Mononuclear cell (primary cell): Measurements from ENCODE around the gene HTRA2. TPM values are rescaled to one million over a fixed set of nuclear protein-coding genes. Genes with fewer than 3 reads are reported as not detected.
A peak's percentile ranks its signal among the peaks of the same experiment; 100 is the strongest.

Experiments used
- H3K27me3 ChIP-seq: 2 replicates; pipeline ENCODE4 v1.6.0; 2011; ENCODE audit warnings: low read length, control low read depth; ENCODE audit not compliant: insufficient read depth
- H3K4me1 ChIP-seq: 2 replicates; pipeline ENCODE4 v1.5.1; 2011; ENCODE audit warnings: mild to moderate bottlenecking, low read length, control low read depth; ENCODE audit not compliant: insufficient read depth
- H3K4me3 ChIP-seq: 2 replicates; pipeline ENCODE4 v1.5.1; 2011; ENCODE audit warnings: mild to moderate bottlenecking, low read length, moderate library complexity
- H3K9me3 ChIP-seq: 2 replicates; pipeline ENCODE4 v1.5.1; 2011; ENCODE audit warnings: low read depth, mild to moderate bottlenecking, control low read depth, low read length
- total RNA-seq: library from RNA; depleted of rRNA; stranded (reverse); fragments of >200 nt; gene quantifications from one replicate; pipeline ENCODE4 v1.2.3, GENCODE V29; 2012

The HTRA2 gene
- total RNA-seq, 1 donor, result 17.9 TPM

DNA sequence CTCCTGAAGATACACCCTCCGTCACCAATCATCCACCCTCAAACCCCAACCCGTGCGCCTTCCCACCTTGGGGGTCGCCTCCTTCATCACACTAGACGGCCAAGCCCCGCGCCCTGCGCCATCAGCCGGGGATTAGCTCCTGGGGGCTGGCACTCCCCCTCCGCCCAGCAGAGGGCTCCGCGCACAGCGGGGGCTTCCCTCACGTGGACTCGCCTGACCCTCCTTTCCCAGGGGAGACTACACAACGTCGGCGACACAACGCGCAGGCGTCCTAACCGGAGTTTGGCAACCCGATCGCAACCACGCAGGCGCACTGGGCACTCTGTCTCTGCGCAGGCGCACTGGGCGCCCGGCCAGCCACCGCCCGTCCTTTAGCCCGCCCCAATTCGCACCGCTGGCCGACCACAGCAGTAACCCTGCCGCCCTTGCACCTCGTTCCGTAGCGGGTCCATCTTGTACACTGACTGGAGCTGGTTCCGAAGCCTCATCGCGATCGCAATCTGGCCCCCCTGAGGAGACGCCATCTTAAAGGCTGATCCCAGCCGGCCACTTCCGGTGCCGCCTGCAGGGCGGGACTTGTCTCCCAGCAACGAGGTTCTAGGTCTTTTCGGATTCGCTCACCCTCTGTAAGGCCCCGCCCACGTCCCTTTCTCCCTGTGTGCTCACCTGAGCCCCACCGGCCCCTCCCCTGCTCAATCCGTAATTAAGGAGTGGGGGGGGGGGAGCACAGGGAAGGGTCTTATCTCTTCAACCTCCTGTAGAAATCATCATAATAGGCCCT, 22.4 kb upstream of the HTRA2 start, which contains the start of gene PCGF1:
Gene PCGF1 (minus strand): TSS at position 551 of the 781 bp plus-strand sequence. CDS start 27 bp downstream, at position 524.
- peaks cover 57% of the 10 kb centered on the region for H3K4me1 ChIP-seq

DNA sequence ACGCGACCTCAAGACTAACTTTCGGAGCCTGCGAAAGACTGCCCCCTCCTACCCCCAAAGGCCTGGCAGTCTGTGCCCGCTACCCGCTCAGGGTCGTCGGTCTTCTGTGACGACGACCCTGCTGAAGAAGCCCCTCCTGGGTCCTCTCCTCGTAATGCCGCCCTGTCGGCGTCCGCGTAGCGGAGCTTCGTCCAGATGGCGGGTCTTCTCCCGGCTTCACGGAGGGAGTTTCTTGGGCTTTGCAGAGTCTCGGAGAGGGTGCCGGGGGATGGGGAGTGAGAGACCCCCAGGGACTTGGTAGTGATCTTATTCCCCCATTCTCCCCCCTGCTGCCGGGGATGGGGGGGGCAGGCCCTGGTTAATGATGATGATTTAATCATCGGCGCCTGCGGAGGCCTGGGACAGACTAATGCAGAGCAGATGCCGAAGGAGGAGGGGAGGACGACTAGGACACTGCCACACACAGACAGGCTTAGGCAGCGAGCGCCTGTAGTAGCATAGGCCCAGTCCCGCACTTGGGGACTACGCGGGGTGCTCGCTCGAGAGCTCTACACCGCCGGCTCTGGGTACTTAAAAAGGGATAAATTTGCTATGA, 21.7 kb upstream of the HTRA2 start:
- Histone ChIP-seq H3K27me3 (peaks cover 51% of the 10 kb centered on the region), H3K9me3 (no peaks in the 10 kb centered on the region)

More for the DNA sequence above, 22.4 kb upstream of the HTRA2 start, which contains the start of gene PCGF1:
- H3K9me3 ChIP-seq, result no peaks in the 10 kb centered on the region
- H3K4me3 ChIP-seq, result peak within 1 kb of the TSS; percentile 86
- H3K27me3 ChIP-seq, result peaks cover 52% of the 10 kb centered on the region

DNA sequence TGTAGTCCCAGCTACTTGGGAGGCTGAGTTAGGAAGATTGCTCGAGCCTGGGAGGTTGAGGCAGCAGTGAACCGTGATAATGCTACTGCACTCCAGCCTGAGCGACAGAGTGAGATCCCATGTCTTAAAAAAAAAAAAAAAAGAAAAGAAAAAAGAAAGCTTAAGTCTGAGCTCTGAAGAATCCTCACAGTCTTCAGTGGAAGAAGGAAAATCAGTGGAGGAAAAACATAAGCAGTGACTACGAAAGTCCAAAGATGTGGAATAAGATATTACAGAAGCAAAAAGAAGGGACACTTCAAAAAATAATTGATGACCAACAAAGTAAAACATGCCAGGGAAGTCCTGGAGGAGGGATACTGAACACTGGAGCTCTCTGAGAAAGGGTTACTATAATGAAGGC, 19.5 kb upstream of the HTRA2 start:
- H3K4me3 ChIP-seq, result no peak overlapping the region
- H3K9me3 ChIP-seq, result no peaks in the 10 kb centered on the region
- H3K4me1 ChIP-seq, result peaks cover 48% of the 10 kb centered on the region
- peaks cover 65% of the 10 kb centered on the region for H3K27me3 ChIP-seq

More for the DNA sequence above, 21.7 kb upstream of the HTRA2 start:
- Histone ChIP-seq H3K4me1 (peaks cover 50% of the 10 kb centered on the region), H3K4me3 (peak overlapping the region; percentile 86)

DNA sequence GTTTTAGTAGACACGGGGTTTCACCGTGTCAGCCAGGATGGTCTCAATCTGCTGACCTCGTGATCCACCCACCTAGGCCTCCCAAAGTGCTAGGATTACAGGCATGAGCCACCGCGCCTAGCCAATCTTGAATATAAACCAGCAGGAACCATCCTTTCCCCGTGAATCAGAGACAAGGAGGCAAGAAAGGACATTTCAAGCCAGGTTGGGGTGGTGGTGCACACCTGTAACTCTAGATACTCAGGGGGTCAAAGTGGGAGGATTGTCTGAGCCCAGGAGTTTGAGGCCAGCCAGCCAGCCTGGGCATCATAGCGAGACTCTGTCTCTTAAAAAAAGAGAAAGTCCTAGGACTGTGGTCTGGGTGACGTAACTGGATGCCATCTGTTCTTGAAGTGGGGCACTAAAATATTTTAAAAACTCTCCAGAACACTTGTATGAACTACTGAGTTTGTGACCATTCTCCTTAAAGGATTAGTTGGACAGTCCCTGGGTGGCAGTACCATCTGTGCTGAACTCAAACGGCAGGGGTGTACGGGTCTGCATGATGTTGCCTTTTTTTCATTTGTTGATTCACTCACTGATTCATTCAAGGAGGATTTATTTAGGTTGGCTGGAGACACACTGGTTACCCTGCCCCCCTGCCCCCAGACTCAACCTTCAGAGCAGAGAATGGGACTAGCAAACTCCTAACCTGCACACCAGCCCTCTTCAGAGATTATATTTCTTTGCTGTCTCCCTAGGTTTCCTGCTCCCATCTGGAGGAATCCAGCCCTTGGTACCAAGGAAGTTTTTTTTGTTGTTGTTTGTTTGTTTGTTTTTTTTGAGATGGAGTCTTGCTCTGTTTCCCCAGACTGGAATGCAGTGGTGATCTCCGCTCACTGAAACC, 18.4 kb upstream of the HTRA2 start:
- peaks cover 48% of the 10 kb centered on the region for H3K4me1 ChIP-seq
- no peaks in the 10 kb centered on the region for H3K9me3 ChIP-seq
- peaks cover 76% of the 10 kb centered on the region for H3K27me3 ChIP-seq
- H3K4me3 ChIP-seq, result no peak overlapping the region

DNA sequence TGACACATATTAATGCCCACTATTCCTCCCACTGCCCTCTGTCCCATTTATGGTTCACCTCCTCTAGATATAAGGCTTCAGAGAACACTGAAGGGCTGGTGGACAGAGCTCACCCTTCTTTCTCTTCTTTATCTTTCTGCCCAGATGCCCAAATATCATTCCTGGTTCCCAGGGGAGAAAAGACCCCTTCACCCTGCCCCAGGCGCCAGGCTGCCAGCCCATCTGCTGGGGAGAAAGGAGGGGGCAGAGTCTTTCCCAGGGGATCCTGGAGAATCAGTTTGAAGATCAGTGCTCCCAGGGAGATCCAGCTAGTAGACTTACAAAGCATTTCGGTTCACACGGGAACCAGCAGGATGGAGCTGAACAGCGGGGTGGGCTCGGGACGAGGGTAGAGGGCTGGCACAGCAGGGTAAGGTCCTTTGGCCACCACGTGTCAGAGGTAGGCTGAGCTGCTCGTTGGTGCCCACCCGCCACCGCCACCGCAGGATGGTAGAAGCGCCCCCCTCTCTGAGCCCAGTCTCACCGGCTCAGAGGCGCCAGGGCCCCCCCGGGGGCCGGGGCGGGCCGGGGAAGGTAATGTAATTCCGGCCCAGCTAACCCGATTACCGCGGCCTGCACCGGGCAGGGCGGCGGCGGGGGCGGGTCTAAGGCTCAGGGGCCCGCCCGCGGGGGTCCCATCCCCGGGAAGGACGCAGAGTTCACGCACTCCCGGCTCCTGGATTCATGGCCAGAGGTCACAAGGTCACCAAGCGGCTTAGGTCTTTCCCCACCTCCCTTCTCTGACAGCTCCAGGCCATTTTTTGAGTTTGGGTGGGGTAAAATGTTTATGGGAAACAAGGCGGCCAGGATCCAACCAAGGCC, 16.8 kb upstream of the HTRA2 start:
- Histone ChIP-seq H3K9me3 (no peaks in the 10 kb centered on the region), H3K4me1 (peaks cover 42% of the 10 kb centered on the region), H3K4me3 (no peak overlapping the region), H3K27me3 (peaks cover 92% of the 10 kb centered on the region)

DNA sequence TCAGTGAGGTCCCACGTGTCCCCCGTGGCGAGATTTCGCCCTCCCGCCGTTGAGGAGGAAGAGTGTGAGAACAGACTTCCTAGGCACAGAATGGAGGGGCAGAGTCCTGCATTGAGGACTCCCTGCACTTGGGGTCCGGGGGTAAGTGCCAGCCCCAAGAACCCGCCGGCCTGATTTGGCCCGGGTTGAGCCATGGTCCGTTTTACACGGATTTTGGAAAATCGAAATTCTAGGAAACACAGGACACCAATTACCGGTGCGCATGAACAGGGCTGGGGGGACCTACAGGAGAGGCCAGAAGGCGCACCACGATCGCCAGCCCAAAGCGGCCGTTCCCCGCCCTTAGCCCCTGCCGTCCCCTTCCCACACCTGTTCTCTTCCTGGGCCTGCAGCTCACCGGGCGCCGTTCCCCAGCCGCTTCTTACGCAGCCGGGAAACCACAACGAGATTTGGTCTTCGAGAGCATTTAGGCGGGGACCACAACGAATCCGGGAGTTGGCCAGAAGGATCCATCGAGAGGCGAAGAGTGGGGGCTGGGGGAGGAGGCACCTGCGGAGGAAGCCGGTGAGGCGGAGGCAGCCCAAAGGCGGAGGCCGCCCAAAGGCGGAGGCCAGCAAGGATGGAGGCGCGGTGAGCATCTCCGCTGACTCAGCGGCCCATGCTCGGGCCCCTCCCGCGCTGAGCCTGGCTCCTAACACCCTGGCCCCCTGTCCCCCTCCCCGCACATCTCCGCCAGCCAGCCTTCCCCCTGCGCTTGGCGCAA, 15.9 kb upstream of the HTRA2 start:
- Histone ChIP-seq H3K27me3 (peaks cover 95% of the 10 kb centered on the region), H3K9me3 (no peaks in the 10 kb centered on the region), H3K4me3 (no peak overlapping the region), H3K4me1 (peaks cover 37% of the 10 kb centered on the region)

DNA sequence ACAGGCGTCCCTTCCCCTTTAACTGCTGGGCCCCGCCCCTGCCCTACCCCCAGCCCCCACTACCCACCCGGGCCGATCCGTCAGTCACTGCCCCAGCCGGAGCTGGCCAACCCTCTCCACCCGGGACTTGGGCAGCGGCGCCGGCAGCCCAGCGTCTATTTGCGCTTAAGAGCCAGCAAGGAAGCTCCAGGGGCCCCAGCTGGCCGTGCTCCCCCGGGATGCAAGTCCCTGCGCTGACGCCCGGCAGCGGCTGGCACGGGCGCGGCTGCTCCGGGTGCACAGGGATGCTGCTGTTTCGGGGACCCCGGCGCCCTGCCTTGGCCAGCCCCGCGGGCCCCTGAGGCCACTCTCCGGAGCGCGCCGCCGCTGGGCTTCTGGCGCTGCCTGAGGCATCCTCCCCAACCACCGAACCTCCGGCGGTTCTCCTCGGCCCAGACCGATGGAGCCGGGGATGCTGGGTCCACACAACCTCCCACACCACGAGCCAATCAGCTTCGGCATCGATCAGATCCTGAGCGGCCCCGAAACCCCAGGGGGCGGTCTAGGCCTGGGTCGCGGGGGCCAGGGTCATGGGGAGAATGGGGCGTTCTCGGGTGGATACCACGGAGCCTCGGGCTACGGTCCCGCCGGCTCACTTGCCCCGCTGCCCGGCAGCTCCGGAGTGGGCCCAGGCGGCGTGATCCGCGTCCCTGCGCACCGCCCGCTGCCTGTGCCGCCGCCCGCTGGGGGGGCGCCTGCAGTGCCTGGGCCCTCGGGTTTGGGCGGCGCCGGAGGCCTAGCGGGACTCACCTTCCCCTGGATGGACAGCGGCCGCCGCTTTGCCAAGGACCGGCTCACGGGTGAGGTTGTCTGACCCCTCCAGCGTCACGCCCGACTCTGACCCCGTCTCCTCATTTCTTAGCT, 15.1 kb upstream of the HTRA2 start, which contains the start of gene TLX2:
Gene TLX2 (plus strand): TSS at position 83 of the 903 bp plus-strand sequence. CDS start 357 bp downstream, at position 440.
- Histone ChIP-seq H3K9me3 (no peaks in the 10 kb centered on the region), H3K4me1 (peaks cover 37% of the 10 kb centered on the region), H3K4me3 (no peak within 1 kb of the TSS), H3K27me3 (peaks cover 97% of the 10 kb centered on the region)

DNA sequence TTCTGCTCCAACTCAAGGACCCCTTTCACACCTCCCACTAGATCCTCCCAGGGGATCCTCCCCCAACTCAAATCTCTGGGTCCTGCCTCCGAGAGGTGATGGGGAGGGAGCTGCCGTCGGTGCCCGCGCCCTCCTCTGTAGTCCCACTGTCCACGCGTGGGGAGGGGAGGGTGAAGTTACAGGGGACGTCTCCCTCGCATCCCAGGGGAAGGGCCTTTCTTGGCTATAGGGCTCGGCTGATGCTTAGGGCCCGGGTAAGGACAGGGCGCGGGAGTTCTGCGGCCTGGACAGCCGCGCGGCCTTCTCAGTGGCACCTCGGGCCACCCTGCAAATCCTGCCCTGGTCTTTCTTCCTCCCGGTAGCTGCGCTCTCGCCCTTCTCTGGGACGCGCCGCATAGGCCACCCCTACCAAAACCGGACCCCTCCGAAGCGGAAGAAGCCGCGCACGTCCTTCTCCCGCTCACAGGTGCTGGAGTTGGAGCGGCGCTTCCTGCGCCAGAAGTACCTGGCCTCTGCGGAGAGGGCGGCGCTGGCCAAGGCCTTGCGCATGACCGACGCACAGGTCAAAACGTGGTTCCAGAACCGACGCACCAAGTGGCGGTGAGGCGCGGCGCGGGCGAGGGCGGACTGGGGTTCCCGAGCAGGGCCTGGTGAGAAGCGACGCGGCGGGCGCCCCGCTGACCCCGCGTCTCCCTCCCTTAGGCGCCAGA, 14.3 kb upstream of the HTRA2 start:
- H3K9me3 ChIP-seq, result no peaks in the 10 kb centered on the region
- H3K27me3 ChIP-seq, result peaks cover 97% of the 10 kb centered on the region
- H3K4me3 ChIP-seq, result peak overlapping the region; percentile 24
- peaks cover 37% of the 10 kb centered on the region for H3K4me1 ChIP-seq

DNA sequence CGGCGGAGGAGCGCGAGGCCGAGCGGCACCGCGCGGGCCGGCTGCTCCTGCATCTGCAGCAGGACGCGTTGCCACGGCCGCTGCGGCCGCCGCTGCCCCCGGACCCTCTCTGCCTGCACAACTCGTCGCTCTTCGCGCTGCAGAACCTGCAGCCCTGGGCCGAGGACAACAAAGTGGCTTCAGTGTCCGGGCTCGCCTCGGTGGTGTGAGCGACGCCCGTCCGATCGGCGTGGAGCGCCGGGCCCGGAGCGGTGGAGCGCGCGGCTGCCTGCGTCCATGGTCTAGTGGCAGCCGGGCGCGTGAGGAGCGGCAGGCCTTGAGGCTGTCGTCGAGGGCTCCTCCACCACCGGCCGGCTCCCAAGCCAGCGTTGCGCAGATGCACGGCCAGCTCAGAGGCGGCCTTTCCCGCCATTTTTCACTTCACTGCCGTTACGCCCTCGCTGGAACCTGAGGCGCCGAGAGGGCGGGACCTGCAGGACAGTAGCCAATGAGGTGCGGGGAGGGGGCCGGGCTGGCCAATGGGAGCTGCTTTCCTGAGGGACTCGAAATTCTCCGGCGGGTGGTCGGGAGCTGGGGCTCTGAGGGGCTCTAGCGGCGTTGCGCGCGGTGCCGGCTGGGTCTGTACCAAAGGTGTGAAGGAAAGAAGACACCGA, 13.6 kb upstream of the HTRA2 start:
- Histone ChIP-seq H3K9me3 (no peaks in the 10 kb centered on the region), H3K4me3 (peak overlapping the region; percentile 24), H3K4me1 (peaks cover 37% of the 10 kb centered on the region), H3K27me3 (peaks cover 97% of the 10 kb centered on the region)

DNA sequence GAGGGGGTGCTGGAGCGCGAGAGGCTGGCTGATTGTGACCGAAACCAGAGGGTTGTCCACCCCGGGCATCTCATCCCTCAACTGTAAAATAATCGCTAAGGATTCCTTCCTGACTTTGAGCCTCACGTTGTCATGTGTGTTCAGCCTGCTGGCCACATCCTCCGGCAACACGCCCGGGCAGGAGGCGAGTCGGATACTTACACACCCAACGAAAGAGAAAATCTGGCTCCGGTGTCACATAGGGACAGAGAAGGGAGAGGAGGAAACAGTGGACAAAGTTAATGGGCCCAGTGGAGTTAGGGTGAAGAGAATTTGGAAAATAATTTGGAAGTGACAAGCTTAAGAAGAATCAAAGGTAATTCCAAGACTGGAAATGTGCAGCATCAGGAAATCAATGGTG, 13.1 kb upstream of the HTRA2 start:
- peaks cover 37% of the 10 kb centered on the region for H3K4me1 ChIP-seq
- no peak overlapping the region for H3K4me3 ChIP-seq
- peaks cover 92% of the 10 kb centered on the region for H3K27me3 ChIP-seq
- no peaks in the 10 kb centered on the region for H3K9me3 ChIP-seq

DNA sequence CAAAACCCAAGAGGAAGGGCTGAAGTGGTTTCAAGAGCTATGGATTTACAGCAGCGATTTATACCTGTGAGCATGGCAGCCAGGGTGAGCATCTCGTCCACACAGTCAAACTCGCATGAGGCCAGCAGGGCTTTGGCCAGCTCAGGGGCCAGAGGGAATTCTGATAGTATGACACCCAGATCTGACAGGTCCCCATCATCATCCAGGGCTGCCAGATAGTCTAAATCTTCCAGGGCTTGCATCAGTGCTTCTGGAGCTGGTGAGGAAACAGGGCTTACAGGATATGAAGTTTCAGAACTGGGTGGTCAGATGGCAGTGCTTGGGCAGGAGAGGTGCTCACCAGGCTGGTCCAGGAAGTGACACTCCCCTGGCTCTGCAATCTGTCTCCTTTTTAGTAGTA, 7.2 kb upstream of the HTRA2 start:
- Histone ChIP-seq H3K4me3 (no peak overlapping the region), H3K4me1 (no peaks in the 10 kb centered on the region), H3K9me3 (no peaks in the 10 kb centered on the region), H3K27me3 (peaks cover 36% of the 10 kb centered on the region)

DNA sequence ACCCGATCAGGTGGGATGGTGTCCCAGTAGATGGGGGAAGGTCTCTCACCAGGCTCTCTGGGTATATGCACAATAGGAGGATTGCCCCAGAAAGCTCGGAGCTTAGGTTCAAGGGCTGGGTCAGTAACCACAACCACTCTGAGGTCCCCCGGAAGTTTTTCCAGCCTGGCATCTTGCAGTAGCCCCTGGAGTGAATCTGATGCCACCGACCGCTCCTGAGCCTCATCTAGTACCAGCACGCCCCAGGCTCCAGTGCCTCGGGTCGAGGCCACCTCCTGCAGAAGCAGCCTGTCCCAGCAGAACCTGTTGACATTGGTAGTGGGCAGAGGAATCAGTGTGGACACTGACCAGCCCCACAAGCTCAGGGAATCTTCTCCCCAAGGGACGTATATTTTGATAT, 5.7 kb upstream of the HTRA2 start:
- H3K4me3 ChIP-seq, result no peak overlapping the region
- H3K27me3 ChIP-seq, result peaks cover 21% of the 10 kb centered on the region
- no peaks in the 10 kb centered on the region for H3K9me3 ChIP-seq

More for the DNA sequence above, 5.7 kb upstream of the HTRA2 start:
- H3K4me1 ChIP-seq, result peaks cover 12% of the 10 kb centered on the region
